ENCODE measurements around the gene THG1L. TPM values are rescaled to one million over a fixed set of nuclear protein-coding genes. Genes with fewer than 3 reads are reported as not detected.

The THG1L gene
- total and polyA plus RNA-seq, 2 of the 4 experiments (the other 2 are of a cell fraction): 15.2 to 20.4 TPM

DNA sequence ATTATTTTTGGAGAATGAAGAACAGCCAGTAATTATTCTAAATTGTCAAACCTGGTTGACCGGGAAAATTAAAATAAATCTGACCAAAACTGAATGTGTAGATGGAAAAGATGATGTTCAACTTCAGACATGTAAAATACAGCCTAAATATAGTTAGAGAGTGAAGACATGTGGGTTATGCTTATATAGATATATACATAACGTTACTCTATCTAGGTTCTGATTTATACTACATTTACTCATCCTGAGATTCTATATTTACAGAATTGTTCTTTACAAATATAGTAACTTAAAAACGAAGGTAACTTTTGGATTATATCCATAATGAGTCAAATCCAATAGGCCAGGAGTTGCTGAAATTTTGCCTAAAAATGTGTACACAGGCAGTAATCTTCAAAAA is 20.8 kb upstream of the THG1L start:
- Histone ChIP-seq H3K14ac (replicated peaks; ENCODE audit: low read depth, low read length) (no peak overlapping the region), H2BK5ac (ENCODE audit: low read depth, low read length, poor library complexity, severe bottlenecking) (peak overlapping the region; percentile 60), H3K4me3 (ENCODE audit: insufficient read depth, low read depth, low read length) (no peak overlapping the region), H2BK15ac (ENCODE audit: low read depth, low read length) (no peak overlapping the region; the same call in 2 of the 3 replicates), H4K5ac (ENCODE audit: low read depth, low read length) (no peak overlapping the region), H4K20me1 (ENCODE audit: insufficient read depth, low read length) (no peaks in the 10 kb centered on the region), H3K9me3 (ENCODE audit: control insufficient read depth, insufficient read depth, low read length) (no peaks in the 10 kb centered on the region), H3K27ac (ENCODE audit: insufficient read depth, low read length) (no peak overlapping the region), H3K4me2 (ENCODE audit: low read depth, low read length) (no peak overlapping the region), H3K79me1 (ENCODE audit: low read depth in 1 of 2, low read length in 2 of 2) (no peaks in the 10 kb centered on the region), H2BK120ac (ENCODE audit: low read depth, low read length) (no peak overlapping the region), H3K18ac (ENCODE audit: low read depth, low read length) (no peak overlapping the region), H3K27me3 (ENCODE audit: control insufficient read depth, insufficient read depth, low read length) (no peaks in the 10 kb centered on the region), H3K36me3 (ENCODE audit: control insufficient read depth, insufficient read depth, low read length) (no peaks in the 10 kb centered on the region), H2AK9ac (replicated peaks; ENCODE audit: low read depth, low read length, poor library complexity) (no peak overlapping the region), H3K23ac (ENCODE audit: low read depth, low read length) (no peak overlapping the region), H3K4me1 (ENCODE audit: control insufficient read depth, insufficient read depth, low read length) (peaks cover 2% of the 10 kb centered on the region; the same call in 1 of the 2 replicates), H2AFZ (replicated peaks; ENCODE audit: low read length, poor library complexity) (no peak overlapping the region), H3K9me1 (ENCODE audit: insufficient read depth, low read length) (peaks cover 5% of the 10 kb centered on the region), H4K91ac (ENCODE audit: insufficient read depth, low read depth, low read length) (no peak overlapping the region; the same call in 1 of the 2 replicates), H2BK20ac (ENCODE audit: low read depth, low read length) (peak overlapping the region; percentile 52; the same call in 1 of the 2 replicates), H3K56ac (ENCODE audit: extremely low read depth, insufficient read depth, low read length) (0 out of 2 replicates have a peak overlapping the region, but pooled peaks have one; percentile 28), H4K8ac (ENCODE audit: low read depth in 2 of 2, low read length in 2 of 2) (no peak overlapping the region; a peak in 2 of 4 replicates), H2AK5ac (ENCODE audit: low read depth, low read length) (no peak overlapping the region), H3K9ac (ENCODE audit: low read depth, low read length) (no peak overlapping the region), H3K4ac (ENCODE audit: low read depth, low read length) (no peak overlapping the region)
- intact Hi-C loops (cut with micrococcal nuclease): loop anchor here (10.0 kb wide), 1 partner anchor 206 kb away; no protein-coding TSS in a partner anchor
- TF ChIP-seq POLR2A (IDR thresholded peaks at IDR 0.05; ENCODE audit: low read depth, low read length): no peak
- TF ChIP-seq RFX5 (IDR thresholded peaks at IDR 0.05; ENCODE audit: low read depth, low read length): no peak
- TF ChIP-seq SMC3 (IDR thresholded peaks at IDR 0.05; ENCODE audit: low read depth, low read length): no peak
- TF ChIP-seq NFE2L2 (IDR thresholded peaks at IDR 0.05; ENCODE audit: low read depth, low read length): no peak
- TF ChIP-seq RCOR1 (IDR thresholded peaks at IDR 0.05; ENCODE audit: insufficient replicate concordance, low read length): no peak
- TF ChIP-seq BHLHE40 (IDR thresholded peaks at IDR 0.05; ENCODE audit: low read depth, low read length): no peak
- TF ChIP-seq MAZ (IDR thresholded peaks at IDR 0.05; ENCODE audit: borderline replicate concordance, low read depth, low read length): no peak
- no peak for TF ChIP-seq RAD21 (IDR thresholded peaks at IDR 0.05; ENCODE audit: low read length)
- no peak for TF ChIP-seq USF2 (IDR thresholded peaks at IDR 0.05; ENCODE audit: low read depth, low read length)
- ChIA-PET POLR2A (ENCODE audit: unreplicated experiment) (no interaction called here), CTCF (interaction anchor here (0.6 kb wide), 1 partner anchor 563 kb away, joined by 3 read pairs; no protein-coding TSS in a partner anchor)
- WGBS, 2 experiments (ENCODE audit: extremely low coverage in 2 of 2, insufficient read length in 1 of 2): no CpG with 5 or more reads among the region's 3 CpGs
- no peak for DNase-seq
- dilution Hi-C loops (cut with HindIII; ENCODE audit: low sequenced_read_pairs, unreplicated experiment): no loop called here
- in situ Hi-C loops (cut with MboI; ENCODE audit: low sequenced_read_pairs): loop anchor here (10.0 kb wide), 2 partner anchors 206 to 356 kb away; no protein-coding TSS in a partner anchor
- BruUV-seq (replicated peaks): no TSS peak
- no peak for ATAC-seq (ENCODE audit: low read depth)

Measured in IMR-90 (cell line).